ENCODE results near the gene MBLAC2. TPM values are rescaled to one million over a fixed set of nuclear protein-coding genes. Genes with fewer than 3 reads are reported as not detected.

MBLAC2 gene
- total RNA-seq, 1 donor from 2014 or later = 6.3 TPM

- Mint-ChIP-seq H3K4me1 (ENCODE audit: unreplicated experiment) (peaks cover 46% of the 10 kb centered on the region), H3K4me3 (ENCODE audit: unreplicated experiment) (peak overlapping the region; percentile 55)
Measured at GRCh38 chr5:90477621-90478215, 3.1 kb upstream of the MBLAC2 start.

GRCh38 chr5:90477073-90477472, 2.5 kb upstream of the MBLAC2 start:
- Mint-ChIP-seq H3K4me1 (ENCODE audit: unreplicated experiment) (peaks cover 44% of the 10 kb centered on the region), H3K4me3 (ENCODE audit: unreplicated experiment) (peak overlapping the region; percentile 55), H3K36me3 (ENCODE audit: unreplicated experiment) (no peaks in the 10 kb centered on the region), H3K9me3 (ENCODE audit: unreplicated experiment) (no peaks in the 10 kb centered on the region), H3K27ac (ENCODE audit: unreplicated experiment) (peak overlapping the region; percentile 83), H3K27me3 (ENCODE audit: unreplicated experiment) (no peaks in the 10 kb centered on the region)
- TF ChIP-seq CTCF (IDR thresholded peaks at IDR 0.05) = no peak
- DNase-seq (ENCODE audit: extremely low spot score, unreplicated experiment) = no peak

More at GRCh38 chr5:90477621-90478215, 3.1 kb upstream of the MBLAC2 start:
- TF ChIP-seq CTCF (IDR thresholded peaks at IDR 0.05) = no peak
- no peaks in the 10 kb centered on the region for H3K9me3 Mint-ChIP-seq (ENCODE audit: unreplicated experiment)
- H3K27me3 Mint-ChIP-seq (ENCODE audit: unreplicated experiment) = no peaks in the 10 kb centered on the region
- H3K36me3 Mint-ChIP-seq (ENCODE audit: unreplicated experiment) = no peaks in the 10 kb centered on the region
- H3K27ac Mint-ChIP-seq (ENCODE audit: unreplicated experiment) = peak overlapping the region; percentile 83
- no peak for DNase-seq (ENCODE audit: extremely low spot score, unreplicated experiment)

- H3K9me3 Mint-ChIP-seq (ENCODE audit: unreplicated experiment) = no peaks in the 10 kb centered on the region
- no peak overlapping the region for H3K4me3 Mint-ChIP-seq (ENCODE audit: unreplicated experiment)
- DNase-seq (ENCODE audit: extremely low spot score, unreplicated experiment) = no peak
- TF ChIP-seq CTCF (IDR thresholded peaks at IDR 0.05) = no peak
- peaks cover 44% of the 10 kb centered on the region for H3K4me1 Mint-ChIP-seq (ENCODE audit: unreplicated experiment)
- H3K27me3 Mint-ChIP-seq (ENCODE audit: unreplicated experiment) = no peaks in the 10 kb centered on the region
- no peaks in the 10 kb centered on the region for H3K36me3 Mint-ChIP-seq (ENCODE audit: unreplicated experiment)
- peak overlapping the region; percentile 83 for H3K27ac Mint-ChIP-seq (ENCODE audit: unreplicated experiment)
Measured at GRCh38 chr5:90476391-90476790, 1.8 kb upstream of the MBLAC2 start.

GRCh38 chr5:90475436-90475980, 937 bp upstream of the MBLAC2 start:
- Mint-ChIP-seq H3K4me1 (ENCODE audit: unreplicated experiment) (peaks cover 41% of the 10 kb centered on the region), H3K27ac (ENCODE audit: unreplicated experiment) (peak overlapping the region; percentile 92), H3K9me3 (ENCODE audit: unreplicated experiment) (no peaks in the 10 kb centered on the region), H3K36me3 (ENCODE audit: unreplicated experiment) (no peaks in the 10 kb centered on the region), H3K27me3 (ENCODE audit: unreplicated experiment) (no peaks in the 10 kb centered on the region), H3K4me3 (ENCODE audit: unreplicated experiment) (peak overlapping the region; percentile 96)
- DNase-seq (ENCODE audit: extremely low spot score, unreplicated experiment) = no peak
- no peak for TF ChIP-seq CTCF (IDR thresholded peaks at IDR 0.05)

- DNase-seq (ENCODE audit: extremely low spot score, unreplicated experiment) = peak; percentile 86
- no peaks in the 10 kb centered on the region for H3K27me3 Mint-ChIP-seq (ENCODE audit: unreplicated experiment)
Measured at GRCh38 chr5:90473396-90474234, 956 bp downstream of the MBLAC2 start.

More at GRCh38 chr5:90473396-90474234, 956 bp downstream of the MBLAC2 start:
- H3K9me3 Mint-ChIP-seq (ENCODE audit: unreplicated experiment) = no peaks in the 10 kb centered on the region
- H3K4me1 Mint-ChIP-seq (ENCODE audit: unreplicated experiment) = peaks cover 40% of the 10 kb centered on the region
- peaks cover 6% of the 10 kb centered on the region for H3K36me3 Mint-ChIP-seq (ENCODE audit: unreplicated experiment)
- no peak for TF ChIP-seq CTCF (IDR thresholded peaks at IDR 0.05)
- peak overlapping the region; percentile 89 for H3K27ac Mint-ChIP-seq (ENCODE audit: unreplicated experiment)
- H3K4me3 Mint-ChIP-seq (ENCODE audit: unreplicated experiment) = peak overlapping the region; percentile 96

Measured in osteocyte (in vitro differentiated cells).